Stimulated activated effector memory CD8-positive, alpha-beta T cell treated with anti-CD3 and anti-CD28 coated beads, Interleukin-12 subunit alpha, Interleukin-12 subunit beta, amount 100 ng/mL, for 72 hours (primary cell): Measurements from ENCODE around the gene TNK1.

ENCODE experiments used
- ATAC-seq: fragments of 150-1000 bp; cut with Tn5 transposase; 2 replicates; pipeline ENCODE4 v1.10.0; 2021
- DNase-seq, 2 donors: peaks; one replicate each; pipeline ENCODE4 v3.0.0; 2021 to 2022; ENCODE audit warnings: low spot score in 2 of 2
- H3K27ac Mint-ChIP-seq: one replicate; pipeline ENCODE4 v1.8.0; 2022; ENCODE audit warnings: mild to moderate bottlenecking, mixed read lengths
- H3K36me3 Mint-ChIP-seq: one replicate; pipeline ENCODE4 v1.8.0; 2022; ENCODE audit warnings: mild to moderate bottlenecking, mixed read lengths
- H3K4me1 Mint-ChIP-seq: one replicate; pipeline ENCODE4 v1.8.0; 2022; ENCODE audit warnings: mixed read lengths
- H3K4me3 Mint-ChIP-seq: one replicate; pipeline ENCODE4 v1.8.0; 2022; ENCODE audit warnings: mild to moderate bottlenecking, mixed read lengths
- H3K9me3 Mint-ChIP-seq: one replicate; pipeline ENCODE4 v1.8.0; 2022; ENCODE audit warnings: mixed read lengths

TNK1 gene

GRCh38 chr17:7369825-7370224 lies 11.1 kb upstream of the TNK1 start:
- Mint-ChIP-seq H3K36me3 (peaks cover 5% of the 10 kb centered on the region), H3K27ac (no peak overlapping the region), H3K9me3 (no peaks in the 10 kb centered on the region), H3K4me1 (no peaks in the 10 kb centered on the region), H3K4me3 (no peak overlapping the region)
- ATAC-seq: no peak
- DNase-seq: no peak

GRCh38 chr17:7370853-7371252 lies 10.0 kb upstream of the TNK1 start:
- Mint-ChIP-seq H3K9me3 (no peaks in the 10 kb centered on the region), H3K36me3 (no peaks in the 10 kb centered on the region), H3K27ac (no peak overlapping the region), H3K4me1 (no peaks in the 10 kb centered on the region), H3K4me3 (no peak overlapping the region)
- no peak for DNase-seq
- no peak for ATAC-seq

- no peak overlapping the region for H3K27ac Mint-ChIP-seq
- no peak for DNase-seq
- no peak overlapping the region for H3K4me3 Mint-ChIP-seq
- no peaks in the 10 kb centered on the region for H3K4me1 Mint-ChIP-seq
- ATAC-seq: no peak
- no peaks in the 10 kb centered on the region for H3K36me3 Mint-ChIP-seq
- H3K9me3 Mint-ChIP-seq: no peaks in the 10 kb centered on the region
Measured at GRCh38 chr17:7374353-7374752, 6.5 kb upstream of the TNK1 start.

- Mint-ChIP-seq H3K4me3 (no peak overlapping the region), H3K27ac (no peak overlapping the region), H3K4me1 (no peaks in the 10 kb centered on the region), H3K9me3 (no peaks in the 10 kb centered on the region), H3K36me3 (peaks cover 5% of the 10 kb centered on the region)
- DNase-seq: no peak
- no peak for ATAC-seq
Measured at GRCh38 chr17:7379134-7379533, 1.8 kb upstream of the TNK1 start.

GRCh38 chr17:7380321-7380720 lies 568 bp upstream of the TNK1 start:
- peaks cover 8% of the 10 kb centered on the region for H3K4me1 Mint-ChIP-seq
- H3K36me3 Mint-ChIP-seq: peaks cover 5% of the 10 kb centered on the region
- ATAC-seq: no peak
- no peak overlapping the region for H3K4me3 Mint-ChIP-seq
- H3K27ac Mint-ChIP-seq: peak overlapping the region; percentile 5
- no peak for DNase-seq
- no peaks in the 10 kb centered on the region for H3K9me3 Mint-ChIP-seq

GRCh38 chr17:7382901-7383300 lies 2.0 kb downstream of the TNK1 start:
- ATAC-seq (no peak), DNase-seq (no peak)
- no peaks in the 10 kb centered on the region for H3K9me3 Mint-ChIP-seq
- H3K27ac Mint-ChIP-seq: no peak overlapping the region
- peak overlapping the region; percentile 71 for H3K4me3 Mint-ChIP-seq
- peaks cover 17% of the 10 kb centered on the region for H3K36me3 Mint-ChIP-seq
- H3K4me1 Mint-ChIP-seq: peaks cover 8% of the 10 kb centered on the region

- Mint-ChIP-seq H3K4me3 (peak overlapping the region; percentile 71), H3K36me3 (peaks cover 22% of the 10 kb centered on the region), H3K4me1 (peaks cover 8% of the 10 kb centered on the region), H3K27ac (no peak overlapping the region), H3K9me3 (no peaks in the 10 kb centered on the region)
- ATAC-seq: no peak
- DNase-seq: no peak
Measured at GRCh38 chr17:7383371-7383741, 2.5 kb downstream of the TNK1 start.

- no peaks in the 10 kb centered on the region for H3K9me3 Mint-ChIP-seq
- H3K4me1 Mint-ChIP-seq: peaks cover 8% of the 10 kb centered on the region
- H3K4me3 Mint-ChIP-seq: peak overlapping the region; percentile 71
- ATAC-seq: peak; percentile 98
- H3K27ac Mint-ChIP-seq: peak overlapping the region; percentile 76
- H3K36me3 Mint-ChIP-seq: peaks cover 24% of the 10 kb centered on the region
- peak; percentile 68 to 85 for DNase-seq
Measured at GRCh38 chr17:7383742-7384488, 3.0 kb downstream of the TNK1 start.

GRCh38 chr17:7384489-7385081 lies 3.7 kb downstream of the TNK1 start:
- H3K27ac Mint-ChIP-seq: peak overlapping the region; percentile 76
- DNase-seq (no peak), ATAC-seq (no peak)
- H3K4me3 Mint-ChIP-seq: peak overlapping the region; percentile 71
- peaks cover 24% of the 10 kb centered on the region for H3K36me3 Mint-ChIP-seq
- no peaks in the 10 kb centered on the region for H3K9me3 Mint-ChIP-seq
- H3K4me1 Mint-ChIP-seq: peaks cover 8% of the 10 kb centered on the region

GRCh38 chr17:7388856-7389255 lies 8.0 kb downstream of the TNK1 start:
- Mint-ChIP-seq H3K9me3 (no peaks in the 10 kb centered on the region), H3K36me3 (peaks cover 42% of the 10 kb centered on the region), H3K27ac (no peak overlapping the region), H3K4me3 (no peak overlapping the region), H3K4me1 (peaks cover 25% of the 10 kb centered on the region)
- DNase-seq: no peak
- ATAC-seq: no peak

- Mint-ChIP-seq H3K4me1 (peaks cover 23% of the 10 kb centered on the region), H3K9me3 (no peaks in the 10 kb centered on the region), H3K4me3 (no peak overlapping the region), H3K27ac (peak overlapping the region; percentile 54), H3K36me3 (peaks cover 42% of the 10 kb centered on the region)
- DNase-seq: no peak
- ATAC-seq: no peak
Measured at GRCh38 chr17:7389924-7390910, 9.3 kb downstream of the TNK1 start.

GRCh38 chr17:7391307-7391706 lies 10.4 kb downstream of the TNK1 start:
- ATAC-seq (no peak), DNase-seq (no peak)
- Mint-ChIP-seq H3K27ac (no peak overlapping the region), H3K4me1 (peaks cover 30% of the 10 kb centered on the region), H3K9me3 (no peaks in the 10 kb centered on the region), H3K4me3 (no peak overlapping the region), H3K36me3 (peaks cover 42% of the 10 kb centered on the region)

- H3K4me3 Mint-ChIP-seq: peak overlapping the region; percentile 92
- peak overlapping the region; percentile 93 for H3K27ac Mint-ChIP-seq
- peaks cover 29% of the 10 kb centered on the region for H3K36me3 Mint-ChIP-seq
- H3K4me1 Mint-ChIP-seq: peaks cover 30% of the 10 kb centered on the region
- H3K9me3 Mint-ChIP-seq: no peaks in the 10 kb centered on the region
- DNase-seq (no peak), ATAC-seq (no peak)
Measured at GRCh38 chr17:7392696-7393612, 12.1 kb downstream of the TNK1 start.

- H3K27ac Mint-ChIP-seq: peak overlapping the region; percentile 93
- H3K36me3 Mint-ChIP-seq: peaks cover 23% of the 10 kb centered on the region
- ATAC-seq: peak; percentile 61
- H3K4me1 Mint-ChIP-seq: peaks cover 30% of the 10 kb centered on the region
- peak overlapping the region; percentile 92 for H3K4me3 Mint-ChIP-seq
- DNase-seq: peak in 1 of 2 donors; percentile 71
- H3K9me3 Mint-ChIP-seq: no peaks in the 10 kb centered on the region
Measured at GRCh38 chr17:7393613-7394451, 12.9 kb downstream of the TNK1 start.
